Endothelial cell of umbilical vein (primary cell): Measurements from ENCODE around the gene N4BP2. TPM values are rescaled to one million over a fixed set of nuclear protein-coding genes. Genes with fewer than 3 reads are reported as not detected.

Experiments
- BruUV-seq: library from RNA; stranded (reverse); fragments of 400-500 nt; replicated peaks from 2 replicates; lab custom pipeline; 2021; lab: Mats Ljungman, UMichigan
- CTCF ChIA-PET: fragments of 300-600, 350-600 bp; sonication (Branson Sonifier 250); formaldehyde crosslinking; loops from one replicate; lab custom pipeline; 2021; ENCODE audit warnings: antibody characterized with exemption, inconsistent platforms; lab: Charles Lee
- POLR2A ChIA-PET: fragments of 300-600, 350-600 bp; sonication (Branson Sonifier 250); formaldehyde crosslinking; loops from one replicate; lab custom pipeline; 2021; ENCODE audit warnings: antibody characterized with exemption, inconsistent platforms; lab: Charles Lee
- DNase-seq: peaks from one replicate; pipeline ENCODE4 v3.0.0-alpha.2; 2011; ENCODE audit warnings: low read depth, low spot score
- FAIRE-seq: peaks from 2 replicates; lab custom pipeline; 2011; peaks lifted over from hg19 to GRCh38; lab: Jason Lieb, UNC
- H2AFZ ChIP-seq: 2 replicates; pipeline ENCODE4 v1.6.0; 2012; ENCODE audit warnings: low read depth, low read length, control low read depth, inconsistent platforms
- H3K27ac ChIP-seq: 2 replicates; pipeline ENCODE4 v1.5.1; 2011; ENCODE audit warnings: low read depth, mild to moderate bottlenecking, control low read depth, low read length, moderate library complexity; ENCODE audit not compliant: insufficient read depth
- H3K27me3 ChIP-seq, 2 experiments: 2 replicates each; pipeline versions ENCODE4 v1.6.0 to v1.6.1; 2011; ENCODE audit warnings: low read length in 2 of 2, mixed read lengths in 1 of 2; ENCODE audit not compliant: control insufficient read depth in 2 of 2, insufficient read depth in 2 of 2
- H3K36me3 ChIP-seq, 2 experiments: 2 replicates in 1 of 2; 3 replicates in 1 of 2; pipeline ENCODE4 v1.5.1; 2011; ENCODE audit warnings: low read length in 2 of 2, mild to moderate bottlenecking in 1 of 2, moderate library complexity in 1 of 2; ENCODE audit not compliant: control insufficient read depth in 2 of 2, insufficient read depth in 2 of 2; ENCODE audit errors: extremely low read depth in 1 of 2
- H3K4me1 ChIP-seq: 3 replicates; pipeline ENCODE4 v1.5.1; 2011; ENCODE audit warnings: mild to moderate bottlenecking, low read length; ENCODE audit not compliant: control insufficient read depth, insufficient read depth; ENCODE audit errors: extremely low read depth
- H3K4me2 ChIP-seq: 2 replicates; pipeline ENCODE4 v1.6.1; 2011; ENCODE audit warnings: low read length, control low read depth, mixed read lengths; ENCODE audit not compliant: insufficient read depth
- H3K4me3 ChIP-seq, 3 experiments: fragments of 200-600 bp in 1 of 3; sonication (generic), shearing (Covaris generic) in 1 of 3; replicated peaks in 1 of 3; 2 replicates each; pipeline ENCODE4 v1.5.1; 2011 to 2016; ENCODE audit warnings: control low read depth in 3 of 3, low read length in 3 of 3, mild to moderate bottlenecking in 2 of 3, inconsistent platforms in 1 of 3, low read depth in 1 of 3, moderate library complexity in 1 of 3; ENCODE audit not compliant: insufficient read depth in 1 of 3
- H3K79me2 ChIP-seq: 2 replicates; pipeline ENCODE4 v1.6.0; 2012; ENCODE audit warnings: low read length, inconsistent platforms; ENCODE audit not compliant: control insufficient read depth, insufficient read depth
- H3K9ac ChIP-seq: replicated peaks from 2 replicates; pipeline ENCODE3; 2011; ENCODE audit warnings: low read length, control low read depth; ENCODE audit not compliant: insufficient read depth; ENCODE audit errors: extremely low read depth
- H3K9me1 ChIP-seq: replicated peaks from 3 replicates; pipeline ENCODE4 v1.6.0; 2011; ENCODE audit warnings: mild to moderate bottlenecking, low read length; ENCODE audit not compliant: control insufficient read depth, insufficient read depth; ENCODE audit errors: extremely low read depth
- H3K9me3 ChIP-seq: replicated peaks from 2 replicates; pipeline ENCODE4 v1.5.1; 2012; ENCODE audit warnings: low read length, inconsistent platforms; ENCODE audit not compliant: control insufficient read depth, insufficient read depth
- H4K20me1 ChIP-seq: replicated peaks from 2 replicates; pipeline ENCODE3; 2011; ENCODE audit warnings: mild to moderate bottlenecking, low read length; ENCODE audit not compliant: control insufficient read depth, insufficient read depth; ENCODE audit errors: extremely low read depth
- EZH2 ChIP-seq: IDR thresholded peaks from 2 replicates; pipeline ENCODE4 v1.6.1; 2012; ENCODE audit warnings: borderline replicate concordance, low read depth, mild to moderate bottlenecking, moderate library complexity, low read length, inconsistent platforms; ENCODE audit not compliant: severe bottlenecking
- FOS ChIP-seq: IDR thresholded peaks from 2 replicates; pipeline ENCODE4 v1.6.1; 2011; ENCODE audit warnings: mild to moderate bottlenecking, low read length, moderate library complexity, borderline replicate concordance; ENCODE audit not compliant: insufficient read depth
- GATA2 ChIP-seq: IDR thresholded peaks from 2 replicates; pipeline ENCODE4 v1.7.0; 2011; ENCODE audit warnings: low read depth, mild to moderate bottlenecking, moderate library complexity, mixed read lengths, low read length; ENCODE audit not compliant: insufficient read length, insufficient read depth
- JUN ChIP-seq: IDR thresholded peaks from 2 replicates; pipeline ENCODE4 v1.6.1; 2011; ENCODE audit warnings: borderline replicate concordance, low read depth; ENCODE audit not compliant: insufficient read length, insufficient read depth
- MYC ChIP-seq: IDR thresholded peaks from one replicate; pipeline ENCODE4 v1.6.1; 2011; ENCODE audit warnings: mild to moderate bottlenecking, low read depth, low read length
- POLR2A ChIP-seq: IDR thresholded peaks from 2 replicates; pipeline ENCODE4 v1.6.1; 2012; ENCODE audit warnings: low read depth, mild to moderate bottlenecking, control low read depth, low read length
- POLR2AphosphoS5 ChIP-seq: IDR thresholded peaks from 2 replicates; pipeline ENCODE4 v1.6.1; 2012; ENCODE audit warnings: low read depth, mild to moderate bottlenecking, control low read depth, low read length, moderate library complexity; ENCODE audit not compliant: insufficient read depth
- dilution Hi-C: fragments of 300-500 bp; cut with MboI; formaldehyde crosslinking; loops from one replicate; pipeline ENCODE4 v1.15.0; 2019; ENCODE audit warnings: low sequenced_read_pairs; ENCODE audit not compliant: extremely low pct_ligation_motif_present
- intact Hi-C: fragments of 100-400 bp; cut with micrococcal nuclease; formaldehyde crosslinking; loops from one replicate; pipeline ENCODE4 v1.10.0; 2022
- polyA plus RNA-seq, 4 experiments: library from polyadenylated mRNA; depleted of rRNA in 3 of 4; stranded (reverse) in 3 of 4; unstranded in 1 of 4; fragments of >200 nt; gene quantifications; 2 replicates each; pipeline versions ENCODE4 v1.2.1 to v1.2.3, GENCODE V29; 2011 to 2012; ENCODE audit warnings: missing spikeins in 1 of 4
- total RNA-seq: library from RNA; stranded (reverse); gene quantifications from 2 replicates; pipeline ENCODE4 v1.2.3, GENCODE V29; 2021
- TF ChIP-seq, protein P1 (sequence below): IDR thresholded peaks from 2 replicates; pipeline ENCODE4 v1.6.1; 2011; ENCODE audit not compliant: insufficient read depth, insufficient read length
- TF ChIP-seq, protein P2 (sequence below), 2 donors: IDR thresholded peaks; 1 replicate in 1 of 2; 2 replicates in 1 of 2; pipeline ENCODE4 v1.5.1; 2011; ENCODE audit warnings: low read length in 2 of 2, mild to moderate bottlenecking in 2 of 2, moderate library complexity in 2 of 2, control low read depth in 1 of 2, inconsistent platforms in 1 of 2, low read depth in 1 of 2; ENCODE audit not compliant: insufficient read depth in 1 of 2; ENCODE audit errors: extremely low read depth in 1 of 2

N4BP2 gene
- total and polyA plus RNA-seq, 2 donors (not counting 3 experiments of a cell fraction or from before 2014, with no cell fraction given) = 0.87 to 6.9 TPM

GRCh38 chr4:40119344-40119743, 62.7 kb downstream of the N4BP2 start:
- no peak for TF ChIP-seq MYC
- no peak for TF ChIP-seq JUN
- TF ChIP-seq POLR2AphosphoS5 = no peak
- TF ChIP-seq, protein P1, sequence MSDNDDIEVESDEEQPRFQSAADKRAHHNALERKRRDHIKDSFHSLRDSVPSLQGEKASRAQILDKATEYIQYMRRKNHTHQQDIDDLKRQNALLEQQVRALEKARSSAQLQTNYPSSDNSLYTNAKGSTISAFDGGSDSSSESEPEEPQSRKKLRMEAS = no peak
- TF ChIP-seq GATA2 = no peak
- no peak for TF ChIP-seq FOS
- TF ChIP-seq, protein P2, sequence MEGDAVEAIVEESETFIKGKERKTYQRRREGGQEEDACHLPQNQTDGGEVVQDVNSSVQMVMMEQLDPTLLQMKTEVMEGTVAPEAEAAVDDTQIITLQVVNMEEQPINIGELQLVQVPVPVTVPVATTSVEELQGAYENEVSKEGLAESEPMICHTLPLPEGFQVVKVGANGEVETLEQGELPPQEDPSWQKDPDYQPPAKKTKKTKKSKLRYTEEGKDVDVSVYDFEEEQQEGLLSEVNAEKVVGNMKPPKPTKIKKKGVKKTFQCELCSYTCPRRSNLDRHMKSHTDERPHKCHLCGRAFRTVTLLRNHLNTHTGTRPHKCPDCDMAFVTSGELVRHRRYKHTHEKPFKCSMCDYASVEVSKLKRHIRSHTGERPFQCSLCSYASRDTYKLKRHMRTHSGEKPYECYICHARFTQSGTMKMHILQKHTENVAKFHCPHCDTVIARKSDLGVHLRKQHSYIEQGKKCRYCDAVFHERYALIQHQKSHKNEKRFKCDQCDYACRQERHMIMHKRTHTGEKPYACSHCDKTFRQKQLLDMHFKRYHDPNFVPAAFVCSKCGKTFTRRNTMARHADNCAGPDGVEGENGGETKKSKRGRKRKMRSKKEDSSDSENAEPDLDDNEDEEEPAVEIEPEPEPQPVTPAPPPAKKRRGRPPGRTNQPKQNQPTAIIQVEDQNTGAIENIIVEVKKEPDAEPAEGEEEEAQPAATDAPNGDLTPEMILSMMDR (IDR thresholded peaks at IDR 0.05; ENCODE audit: extremely low read depth in 1 of 2, insufficient read depth in 1 of 2, low read depth in 1 of 2, low read length in 2 of 2) = no peak
- no peak for TF ChIP-seq EZH2
- no peak for TF ChIP-seq POLR2A
- H3K9me1 ChIP-seq = no peaks in the 10 kb centered on the region
- CTCF ChIA-PET = interaction anchor here (0.9 to 2.1 kb wide), 4 partner anchors 11 to 206 kb away, joined by 3 to 5 read pairs (median 4); no protein-coding TSS in a partner anchor
- POLR2A ChIA-PET = no interaction called here
- dilution Hi-C loops (no loop called here), intact Hi-C loops (no loop called here)
- BruUV-seq = no TSS peak
- H3K36me3 ChIP-seq = no peaks in the 10 kb centered on the region
- FAIRE-seq (no peak), DNase-seq (no peak)
- H3K79me2 ChIP-seq = no peaks in the 10 kb centered on the region
- H3K4me3 ChIP-seq = no peak overlapping the region
- H3K4me2 ChIP-seq = no peak overlapping the region
- no peaks in the 10 kb centered on the region for H3K27me3 ChIP-seq
- H3K4me1 ChIP-seq = peaks cover 20% of the 10 kb centered on the region
- no peaks in the 10 kb centered on the region for H3K9me3 ChIP-seq
- H3K27ac ChIP-seq = no peak overlapping the region
- no peak overlapping the region for H3K9ac ChIP-seq
- no peaks in the 10 kb centered on the region for H4K20me1 ChIP-seq
- no peak overlapping the region for H2AFZ ChIP-seq
